ENCODE results near the gene GPR153. TPM values are rescaled to one million over a fixed set of nuclear protein-coding genes. Genes with fewer than 3 reads are reported as not detected.

Gene GPR153
- total RNA-seq, 1 experiment from 2014 or later = 6.1 TPM

- TF ChIP-seq, protein P1, sequence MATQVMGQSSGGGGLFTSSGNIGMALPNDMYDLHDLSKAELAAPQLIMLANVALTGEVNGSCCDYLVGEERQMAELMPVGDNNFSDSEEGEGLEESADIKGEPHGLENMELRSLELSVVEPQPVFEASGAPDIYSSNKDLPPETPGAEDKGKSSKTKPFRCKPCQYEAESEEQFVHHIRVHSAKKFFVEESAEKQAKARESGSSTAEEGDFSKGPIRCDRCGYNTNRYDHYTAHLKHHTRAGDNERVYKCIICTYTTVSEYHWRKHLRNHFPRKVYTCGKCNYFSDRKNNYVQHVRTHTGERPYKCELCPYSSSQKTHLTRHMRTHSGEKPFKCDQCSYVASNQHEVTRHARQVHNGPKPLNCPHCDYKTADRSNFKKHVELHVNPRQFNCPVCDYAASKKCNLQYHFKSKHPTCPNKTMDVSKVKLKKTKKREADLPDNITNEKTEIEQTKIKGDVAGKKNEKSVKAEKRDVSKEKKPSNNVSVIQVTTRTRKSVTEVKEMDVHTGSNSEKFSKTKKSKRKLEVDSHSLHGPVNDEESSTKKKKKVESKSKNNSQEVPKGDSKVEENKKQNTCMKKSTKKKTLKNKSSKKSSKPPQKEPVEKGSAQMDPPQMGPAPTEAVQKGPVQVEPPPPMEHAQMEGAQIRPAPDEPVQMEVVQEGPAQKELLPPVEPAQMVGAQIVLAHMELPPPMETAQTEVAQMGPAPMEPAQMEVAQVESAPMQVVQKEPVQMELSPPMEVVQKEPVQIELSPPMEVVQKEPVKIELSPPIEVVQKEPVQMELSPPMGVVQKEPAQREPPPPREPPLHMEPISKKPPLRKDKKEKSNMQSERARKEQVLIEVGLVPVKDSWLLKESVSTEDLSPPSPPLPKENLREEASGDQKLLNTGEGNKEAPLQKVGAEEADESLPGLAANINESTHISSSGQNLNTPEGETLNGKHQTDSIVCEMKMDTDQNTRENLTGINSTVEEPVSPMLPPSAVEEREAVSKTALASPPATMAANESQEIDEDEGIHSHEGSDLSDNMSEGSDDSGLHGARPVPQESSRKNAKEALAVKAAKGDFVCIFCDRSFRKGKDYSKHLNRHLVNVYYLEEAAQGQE (IDR thresholded peaks at IDR 0.05; ENCODE audit: low read depth) = no peak
- no peak for TF ChIP-seq ELF1 (IDR thresholded peaks at IDR 0.05; ENCODE audit: borderline replicate concordance, low read depth)
- TF ChIP-seq YY1 (IDR thresholded peaks at IDR 0.05; ENCODE audit: extremely low read depth, insufficient replicate concordance, low read depth, low read length) = no peak
- no peak for TF ChIP-seq MAX (IDR thresholded peaks at IDR 0.05)
- no peak for TF ChIP-seq EZH2 (IDR thresholded peaks at IDR 0.05)
- TF ChIP-seq CBX3 (IDR thresholded peaks at IDR 0.05; ENCODE audit: low read depth) = no peak
Observed at GRCh38 chr1:6212193-6212959, 48.5 kb downstream of the GPR153 start (continued).

- Histone ChIP-seq H3K4me1 (ENCODE audit: control insufficient read depth in 1 of 2, insufficient read depth in 2 of 2, low read length in 2 of 2) (peaks cover 0 to 12% of the 10 kb centered on the region in 2 experiments; a peak in 3 of 4 replicates), H3K4me3 (replicated peaks in 1 of 2; ENCODE audit: low read depth in 1 of 2, low read length in 2 of 2) (no peak overlapping the region), H4K20me1 (ENCODE audit: insufficient read depth) (no peaks in the 10 kb centered on the region), H3K9me2 (ENCODE audit: insufficient read depth) (no peaks in the 10 kb centered on the region), H3K9ac (ENCODE audit: low read length) (no peak overlapping the region), H3K9me3 (ENCODE audit: control insufficient read depth in 1 of 2, insufficient read depth in 1 of 2, low read depth in 1 of 2, low read length in 2 of 2) (no peaks in the 10 kb centered on the region), H2AFZ (ENCODE audit: low read depth, low read length, poor library complexity, severe bottlenecking) (no peak overlapping the region), H3K4me2 (ENCODE audit: low read length) (no peak overlapping the region), H3K36me3 (ENCODE audit: control insufficient read depth in 1 of 2, insufficient read depth in 2 of 2, low read length in 2 of 2) (peaks cover 0 to 33% of the 10 kb centered on the region in 2 experiments; a peak in 2 of 4 replicates), H3K79me2 (ENCODE audit: insufficient read depth, low read length) (peaks cover 15% of the 10 kb centered on the region), H3K27ac (ENCODE audit: low read depth, low read length) (no peak overlapping the region), H3K27me3 (ENCODE audit: insufficient read depth, low read length) (no peaks in the 10 kb centered on the region)
- BruUV-seq (replicated peaks) = no TSS peak
- RAD21 ChIA-PET (ENCODE audit: low non-redundant PET in 1 of 2, low total read pairs in 2 of 2, uncharacterized antibody in 2 of 2, unreplicated experiment in 2 of 2) = no interaction called here
- TF ChIP-seq SIN3A (IDR thresholded peaks at IDR 0.05; ENCODE audit: low read depth) (no peak), CBX3 (IDR thresholded peaks at IDR 0.05; ENCODE audit: low read depth) (no peak), SP1 (IDR thresholded peaks at IDR 0.05; ENCODE audit: low read depth) (no peak), EGR1 (IDR thresholded peaks at IDR 0.05; ENCODE audit: low read depth) (no peak), FOSL1 (IDR thresholded peaks at IDR 0.05; ENCODE audit: low read depth) (no peak), EZH2phosphoT487 (IDR thresholded peaks at IDR 0.05; ENCODE audit: borderline replicate concordance) (no peak), ZFX (IDR thresholded peaks at IDR 0.05) (no peak), ELF1 (IDR thresholded peaks at IDR 0.05; ENCODE audit: borderline replicate concordance, low read depth) (no peak), POLR2A (IDR thresholded peaks at IDR 0.05; ENCODE audit: borderline replicate concordance, extremely low read depth, insufficient read depth, insufficient read length) (no peak)
- TF ChIP-seq, protein P2, sequence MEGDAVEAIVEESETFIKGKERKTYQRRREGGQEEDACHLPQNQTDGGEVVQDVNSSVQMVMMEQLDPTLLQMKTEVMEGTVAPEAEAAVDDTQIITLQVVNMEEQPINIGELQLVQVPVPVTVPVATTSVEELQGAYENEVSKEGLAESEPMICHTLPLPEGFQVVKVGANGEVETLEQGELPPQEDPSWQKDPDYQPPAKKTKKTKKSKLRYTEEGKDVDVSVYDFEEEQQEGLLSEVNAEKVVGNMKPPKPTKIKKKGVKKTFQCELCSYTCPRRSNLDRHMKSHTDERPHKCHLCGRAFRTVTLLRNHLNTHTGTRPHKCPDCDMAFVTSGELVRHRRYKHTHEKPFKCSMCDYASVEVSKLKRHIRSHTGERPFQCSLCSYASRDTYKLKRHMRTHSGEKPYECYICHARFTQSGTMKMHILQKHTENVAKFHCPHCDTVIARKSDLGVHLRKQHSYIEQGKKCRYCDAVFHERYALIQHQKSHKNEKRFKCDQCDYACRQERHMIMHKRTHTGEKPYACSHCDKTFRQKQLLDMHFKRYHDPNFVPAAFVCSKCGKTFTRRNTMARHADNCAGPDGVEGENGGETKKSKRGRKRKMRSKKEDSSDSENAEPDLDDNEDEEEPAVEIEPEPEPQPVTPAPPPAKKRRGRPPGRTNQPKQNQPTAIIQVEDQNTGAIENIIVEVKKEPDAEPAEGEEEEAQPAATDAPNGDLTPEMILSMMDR (IDR thresholded peaks at IDR 0.05 in 2 of 3, conservative IDR thresholded peaks at IDR 0.05 in 1 of 3; ENCODE audit: borderline replicate concordance in 1 of 3, insufficient read depth in 1 of 3, low read depth in 2 of 3, low read length in 2 of 3) = no peak
- DNase-seq (ENCODE audit: low read depth, low spot score) = no peak
- CTCF ChIA-PET = no interaction called here
- intact Hi-C loops (cut with micrococcal nuclease) = no loop called here
- POLR2A ChIA-PET = no interaction called here
- no peak for ATAC-seq
Observed at GRCh38 chr1:6211731-6212130, 49.2 kb downstream of the GPR153 start.
